DND-41 (cell line): ENCODE data around the gene PLAGL1.

Experiments used
- CTCF ChIP-seq: IDR thresholded peaks from 2 replicates; pipeline ENCODE4 v1.5.1; 2012; ENCODE audit warnings: borderline replicate concordance, low read length, moderate library complexity, mild to moderate bottlenecking; ENCODE audit not compliant: poor library complexity, severe bottlenecking; ENCODE audit errors: extremely low read depth
- EZH2 ChIP-seq: IDR thresholded peaks from 3 replicates; pipeline ENCODE4 v1.6.1; 2012; ENCODE audit warnings: borderline replicate concordance, low read depth, mild to moderate bottlenecking, moderate library complexity, low read length, inconsistent platforms; ENCODE audit not compliant: severe bottlenecking

GRCh38 chr6:143970456-143971218 lies 37.4 kb downstream of the PLAGL1 start:
- TF ChIP-seq CTCF (no peak), EZH2 (no peak)
